ENCODE measurements around the gene LDLRAD4.

Gene LDLRAD4

GRCh38 chr18:13625843-13626543 lies 407.4 kb downstream of the LDLRAD4 start:
- DNase-seq, result no peak

DNA sequence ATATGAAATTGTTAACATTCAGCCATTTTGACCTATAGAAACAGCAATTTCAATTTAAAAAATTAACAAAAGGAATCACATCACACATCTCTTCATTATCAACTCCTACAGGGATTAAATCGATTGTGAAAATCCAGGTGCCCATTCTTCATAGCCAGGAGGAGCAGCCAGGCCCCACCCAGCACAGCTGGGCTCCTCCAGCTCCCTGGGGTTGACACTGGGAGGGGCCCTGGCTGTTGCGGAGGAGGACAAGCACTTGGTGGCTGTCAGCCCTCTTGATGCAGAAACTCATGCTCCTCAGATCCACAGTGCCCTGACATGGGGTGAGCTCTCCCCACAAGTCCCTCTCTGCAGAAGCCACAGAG lies 408.0 kb downstream of the LDLRAD4 start:
- no peak for DNase-seq

DNA sequence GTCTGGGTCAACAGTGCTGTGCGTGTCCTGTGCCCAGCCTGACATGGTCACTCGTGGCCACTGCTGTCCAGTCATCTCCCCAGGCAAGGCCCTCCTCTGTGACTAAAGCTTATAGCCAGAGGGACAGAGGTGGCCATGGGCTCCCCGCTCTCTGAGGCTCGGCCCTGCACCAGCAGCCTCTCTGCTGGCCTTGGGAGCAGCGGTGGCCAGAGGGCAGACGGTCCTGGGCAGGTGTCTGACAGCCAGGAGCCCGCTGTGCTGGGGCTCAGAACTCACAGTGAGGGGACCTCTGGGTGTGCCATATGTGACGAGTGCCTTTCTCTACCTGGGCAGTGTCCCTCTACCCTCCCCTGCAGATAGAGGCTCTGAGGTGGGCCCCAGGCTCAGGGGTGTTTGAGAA lies 409.1 kb downstream of the LDLRAD4 start:
- DNase-seq, result no peak

DNA sequence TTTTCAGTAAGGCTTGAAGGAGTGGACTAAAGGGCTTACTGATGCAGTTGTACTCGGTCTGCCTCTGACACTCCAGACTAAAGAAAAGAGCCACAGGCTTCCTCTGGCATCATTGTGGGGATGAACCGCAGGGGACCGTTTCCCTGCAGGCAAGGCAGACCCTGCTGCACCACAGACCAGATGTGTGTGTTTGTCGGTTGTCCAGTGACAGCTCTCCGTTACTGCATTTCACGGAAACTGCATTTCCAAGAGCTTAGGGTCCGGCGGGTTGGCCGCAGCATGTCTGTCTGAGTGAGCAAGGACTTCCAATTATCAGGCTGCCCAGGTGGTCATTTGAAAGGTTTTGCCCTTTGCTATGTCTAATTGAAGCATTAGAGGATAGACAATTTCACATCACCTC lies 409.7 kb downstream of the LDLRAD4 start:
- DNase-seq, result no peak

GRCh38 chr18:13629841-13630715 lies 411.5 kb downstream of the LDLRAD4 start:
- peak; percentile 67 for DNase-seq

DNA sequence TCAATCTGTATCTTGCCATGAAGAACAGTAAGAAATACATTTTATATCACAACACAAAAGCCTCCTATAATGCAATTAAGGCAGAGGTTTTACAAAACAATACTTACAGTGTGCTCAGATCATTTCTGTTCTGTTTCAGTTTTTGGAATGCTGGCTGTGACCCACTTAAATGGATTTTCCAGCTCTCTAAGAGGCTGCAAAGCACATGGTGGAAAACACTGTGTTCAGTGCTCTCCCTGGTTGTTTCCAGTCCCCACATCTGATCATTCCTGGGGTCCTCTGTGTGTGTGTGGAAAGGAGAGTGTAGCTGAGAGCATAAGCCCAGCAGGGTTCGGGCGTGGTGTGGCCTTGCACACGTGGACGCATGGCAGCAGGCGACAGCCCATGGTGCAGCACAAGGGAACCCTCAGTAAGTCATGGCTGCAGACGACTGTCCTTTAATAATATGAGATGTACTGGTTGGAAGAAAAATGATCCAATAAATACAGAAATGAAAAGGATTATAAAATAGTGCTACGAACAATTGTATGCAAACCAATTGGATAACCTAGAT lies 412.2 kb downstream of the LDLRAD4 start:
- peak; percentile 29 for DNase-seq

GRCh38 chr18:13633700-13634099 lies 415.1 kb downstream of the LDLRAD4 start:
- no peak for DNase-seq

- DNase-seq, result no peak
These were observed 416.5 kb downstream of the LDLRAD4 start for GRCh38 chr18:13635046-13635445.

GRCh38 chr18:13638719-13639595 lies 420.4 kb downstream of the LDLRAD4 start:
- DNase-seq, result no peak

- DNase-seq, result no peak
These were observed 421.8 kb downstream of the LDLRAD4 start for GRCh38 chr18:13640266-13640860.

- peak; percentile 79 for DNase-seq
These were observed 423.2 kb downstream of the LDLRAD4 start for GRCh38 chr18:13641551-13642439.

- no peak for DNase-seq
These were observed 423.9 kb downstream of the LDLRAD4 start for GRCh38 chr18:13642440-13642827.

GRCh38 chr18:13643261-13643751 lies 424.7 kb downstream of the LDLRAD4 start:
- DNase-seq, result no peak

DNA sequence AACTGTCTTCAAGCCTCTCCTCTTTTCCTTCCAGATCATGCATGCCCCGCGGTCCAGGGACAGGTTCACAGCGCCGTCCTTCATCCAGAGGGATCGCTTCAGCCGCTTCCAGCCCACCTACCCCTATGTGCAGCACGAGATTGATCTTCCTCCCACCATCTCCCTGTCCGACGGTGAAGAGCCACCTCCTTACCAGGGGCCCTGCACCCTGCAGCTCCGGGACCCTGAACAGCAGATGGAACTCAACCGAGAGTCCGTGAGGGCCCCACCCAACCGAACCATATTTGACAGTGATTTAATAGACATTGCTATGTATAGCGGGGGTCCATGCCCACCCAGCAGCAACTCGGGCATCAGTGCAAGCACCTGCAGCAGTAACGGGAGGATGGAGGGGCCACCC lies 426.5 kb downstream of the LDLRAD4 start:
- DNase-seq, result no peak

GRCh38 chr18:13646633-13647032 lies 428.1 kb downstream of the LDLRAD4 start:
- DNase-seq, result no peak

- DNase-seq, result no peak
These were observed 429.2 kb downstream of the LDLRAD4 start for GRCh38 chr18:13647761-13648160.

GRCh38 chr18:13649397-13650390 lies 431.1 kb downstream of the LDLRAD4 start:
- DNase-seq, result no peak

- DNase-seq, result no peak
These were observed 435.3 kb downstream of the LDLRAD4 start for GRCh38 chr18:13653746-13654433.

DNA sequence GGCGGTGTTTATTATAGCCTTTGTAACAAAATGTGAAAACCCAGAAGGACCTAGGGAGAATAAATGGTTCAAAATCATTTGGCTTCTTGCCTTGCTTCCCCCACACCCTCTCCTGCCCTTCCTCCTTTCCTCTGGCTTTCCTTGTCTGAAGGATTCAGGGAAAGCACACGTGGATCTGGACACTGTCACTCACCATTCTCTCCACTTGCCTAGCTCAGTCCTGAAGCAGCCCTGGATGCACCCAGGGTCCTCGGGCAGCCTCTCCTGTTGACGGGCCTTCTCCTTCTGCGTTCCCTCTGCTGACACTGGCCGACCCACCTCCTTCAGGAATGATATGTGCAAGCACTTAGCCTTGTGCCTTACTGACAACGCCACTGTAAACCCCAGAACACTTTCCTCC lies 439.4 kb downstream of the LDLRAD4 start:
- no peak for DNase-seq

Data from right forelimb (tissue), 1 donor.